Stimulated activated CD4-positive, alpha-beta T cell treated with anti-CD3 and anti-CD28 coated beads, Interleukin-1b, Interleukin-23, amount 100 ng/mL, for 48 hours (primary cell): ENCODE results near the gene C12orf42.

Experiments
- DNase-seq: peaks from one replicate; pipeline ENCODE4 v3.0.0-alpha.2; 2020

The C12orf42 gene

GRCh38 chr12:103423516-103423910 lies 72.3 kb downstream of the C12orf42 start:
- DNase-seq = no peak

DNA sequence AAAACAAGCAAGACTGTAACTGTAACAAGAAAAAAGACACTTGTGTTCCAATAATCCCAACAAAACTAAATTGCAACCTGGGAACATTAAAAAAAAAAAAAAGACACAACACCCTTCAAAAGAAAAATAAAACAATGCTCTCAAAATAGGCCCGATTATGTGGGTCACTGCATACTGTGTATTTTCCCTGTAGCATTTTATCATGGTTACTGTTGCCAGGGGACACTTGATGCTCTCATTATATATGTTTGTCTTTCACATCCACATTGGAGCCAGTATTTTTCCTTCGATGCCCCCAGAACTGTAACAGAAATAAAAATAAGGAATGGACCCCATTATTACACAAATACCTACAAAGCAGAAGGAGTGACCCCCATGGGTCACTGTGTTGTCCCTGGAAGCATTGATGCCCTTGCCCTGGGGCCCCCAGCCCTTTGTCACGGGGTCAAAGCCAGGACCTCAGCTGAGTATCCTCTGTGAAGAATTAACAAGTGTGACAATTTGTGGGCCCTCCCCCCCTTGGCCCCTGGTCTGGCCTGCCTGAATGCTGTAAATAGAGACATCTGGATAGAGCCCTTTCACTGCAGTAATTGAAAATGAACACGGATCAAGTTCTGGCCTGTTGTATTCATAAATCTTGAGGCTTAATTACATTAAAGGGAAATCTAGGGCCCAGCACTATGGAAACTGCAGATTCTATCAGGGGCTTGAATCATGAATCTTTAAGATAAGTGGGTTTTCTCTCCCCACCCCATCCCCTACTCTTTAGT lies 72.8 kb downstream of the C12orf42 start:
- DNase-seq = no peak

DNA sequence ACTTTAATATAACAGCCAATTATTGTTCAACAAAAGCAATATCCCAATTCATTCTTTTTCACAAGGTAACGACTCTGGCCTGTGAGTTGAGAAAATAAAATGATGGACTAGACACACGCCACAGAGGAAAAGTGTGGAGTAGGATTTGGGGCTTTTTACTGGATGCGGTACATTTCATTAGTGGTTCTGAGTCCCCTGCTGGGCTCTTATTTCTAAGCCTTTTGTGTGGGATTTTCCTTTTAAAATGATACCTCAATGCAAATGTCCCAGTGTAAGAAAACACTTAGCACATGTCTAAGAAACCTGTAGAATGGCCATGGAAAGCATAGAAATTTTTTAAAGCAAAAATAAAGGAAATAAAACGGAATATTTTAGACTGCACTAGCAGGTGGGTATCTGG lies 73.4 kb downstream of the C12orf42 start:
- DNase-seq = no peak

DNA sequence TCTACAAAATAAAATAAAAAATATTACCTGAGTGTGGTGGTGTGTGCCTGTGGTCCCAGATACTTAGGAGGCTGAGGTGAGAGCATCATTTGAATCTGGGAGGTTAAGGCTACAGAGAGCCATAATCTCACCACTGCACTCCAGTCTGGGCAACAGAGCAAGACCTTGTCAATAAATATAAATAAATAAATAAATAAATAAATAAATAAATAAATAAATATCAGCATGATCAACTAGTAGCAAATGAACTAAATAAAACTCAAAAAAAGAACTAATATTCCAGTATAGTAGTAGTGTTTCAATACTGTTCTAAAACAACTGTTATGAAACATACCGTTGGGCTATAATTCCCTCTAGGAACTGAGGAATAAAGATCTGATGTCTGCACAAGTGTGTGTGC lies 74.4 kb downstream of the C12orf42 start:
- no peak for DNase-seq

DNA sequence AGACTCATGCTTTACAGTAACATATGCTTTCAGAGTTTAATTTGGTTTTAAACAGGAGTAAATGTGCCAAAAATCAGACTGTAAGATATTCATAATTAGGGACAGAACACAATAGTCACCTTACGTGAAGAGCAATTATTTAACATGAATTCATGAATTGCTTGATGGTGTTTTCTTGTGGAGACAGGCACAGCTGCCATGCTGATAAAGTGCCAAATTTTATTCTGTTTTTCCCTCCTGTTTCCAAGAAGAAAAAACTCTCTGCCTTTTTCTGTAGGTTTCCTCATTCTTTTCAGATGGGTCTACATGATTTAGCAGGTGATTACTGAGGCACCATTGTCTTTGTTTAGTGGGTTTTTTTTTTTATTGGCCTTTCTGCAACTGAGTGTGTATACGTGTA lies 80.1 kb downstream of the C12orf42 start:
- no peak for DNase-seq

DNA sequence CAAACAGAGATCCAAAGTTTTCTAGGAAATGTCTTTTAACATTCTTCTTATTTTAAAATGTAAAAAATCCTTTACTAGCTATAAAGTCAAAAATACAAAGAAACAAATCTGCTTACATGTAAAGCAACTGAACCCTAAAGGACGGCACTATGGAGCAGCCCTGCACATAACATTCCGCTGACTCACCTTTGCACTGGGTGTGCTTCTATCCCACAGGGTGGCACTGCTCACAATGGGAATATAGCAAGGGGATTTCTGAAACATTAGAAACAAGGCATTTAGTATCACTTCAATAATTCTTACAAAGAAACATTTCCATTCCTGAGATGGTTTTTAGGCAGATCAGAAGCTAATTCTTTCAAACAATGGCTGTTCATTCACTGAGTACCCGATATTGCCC lies 94.3 kb downstream of the C12orf42 start:
- DNase-seq = no peak

- no peak for DNase-seq
Measured at GRCh38 chr12:103399986-103400385, 95.8 kb downstream of the C12orf42 start.

- DNase-seq = no peak
Measured at GRCh38 chr12:103397536-103397935, 98.2 kb downstream of the C12orf42 start.

DNA sequence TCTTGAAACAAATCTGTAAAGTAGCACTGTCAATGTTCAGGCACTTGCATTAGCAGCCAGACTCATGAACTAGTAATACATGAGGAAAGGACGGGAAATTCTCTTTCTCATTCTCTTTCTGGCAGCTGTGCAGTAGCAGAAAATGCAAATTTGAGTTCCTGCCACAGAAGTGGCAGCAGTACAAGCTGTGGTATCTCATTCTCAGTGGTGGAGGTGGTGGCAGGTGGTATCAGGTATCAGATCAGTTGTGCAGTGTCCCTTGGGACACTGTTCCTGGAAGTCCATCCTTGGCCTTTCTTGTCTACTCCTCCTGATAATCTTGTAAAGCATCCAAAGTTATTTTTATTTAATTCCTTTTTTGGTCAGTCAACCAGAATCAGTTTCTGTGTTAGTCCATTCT lies 103.0 kb downstream of the C12orf42 start:
- no peak for DNase-seq

- no peak for DNase-seq
Measured at GRCh38 chr12:103391103-103391502, 104.7 kb downstream of the C12orf42 start.

- DNase-seq = no peak
Measured at GRCh38 chr12:103387385-103387784, 108.4 kb downstream of the C12orf42 start.

DNA sequence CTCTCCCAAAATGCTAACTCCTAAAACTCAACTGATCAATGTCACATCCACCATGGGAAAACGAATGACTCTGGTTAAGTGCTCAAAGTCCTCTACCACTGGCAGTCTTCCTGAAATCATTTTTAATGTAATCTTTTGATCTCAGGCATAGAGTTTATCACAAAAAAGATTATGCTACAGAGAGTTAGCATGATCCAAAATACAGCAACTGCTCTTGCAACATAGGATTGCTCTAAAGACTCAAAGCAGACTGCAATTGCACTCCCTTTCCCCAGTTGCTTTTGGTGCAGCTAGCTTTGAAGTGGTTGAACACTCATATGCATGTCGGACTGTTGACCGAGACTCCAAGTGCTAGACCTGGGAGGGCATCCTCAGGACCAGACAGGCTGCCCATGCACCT lies 109.3 kb downstream of the C12orf42 start:
- DNase-seq = no peak

DNA sequence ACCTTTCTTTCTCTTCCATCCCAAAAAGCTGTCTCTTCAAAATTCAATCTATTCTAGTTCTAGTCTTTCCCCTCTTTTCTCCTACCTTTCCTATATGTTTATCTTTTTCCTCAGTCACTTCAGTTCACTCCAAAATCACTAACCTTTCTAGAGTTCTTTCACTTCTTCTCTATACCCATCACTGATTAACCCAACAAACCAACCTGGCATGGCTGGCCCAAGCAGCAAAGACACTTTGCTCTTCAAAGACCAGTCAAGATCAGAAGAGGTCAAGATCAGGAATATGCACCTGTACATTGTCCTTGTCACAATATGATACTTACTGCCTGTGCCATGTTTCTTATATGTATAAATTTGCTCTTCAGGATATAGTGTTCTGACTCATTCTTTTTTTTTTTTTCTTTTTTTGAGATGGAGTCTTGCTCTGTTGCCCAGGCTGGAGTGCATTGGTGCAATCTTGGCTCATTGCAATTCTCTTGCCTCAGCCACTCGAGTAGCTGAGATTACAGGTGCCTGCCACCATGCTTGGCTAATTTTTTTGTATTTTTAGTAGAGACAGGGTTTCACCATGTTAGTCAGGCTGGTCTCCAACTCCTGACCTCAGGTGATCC lies 112.9 kb downstream of the C12orf42 start:
- DNase-seq = no peak

- DNase-seq = no peak
Measured at GRCh38 chr12:103382119-103382518, 113.6 kb downstream of the C12orf42 start.

DNA sequence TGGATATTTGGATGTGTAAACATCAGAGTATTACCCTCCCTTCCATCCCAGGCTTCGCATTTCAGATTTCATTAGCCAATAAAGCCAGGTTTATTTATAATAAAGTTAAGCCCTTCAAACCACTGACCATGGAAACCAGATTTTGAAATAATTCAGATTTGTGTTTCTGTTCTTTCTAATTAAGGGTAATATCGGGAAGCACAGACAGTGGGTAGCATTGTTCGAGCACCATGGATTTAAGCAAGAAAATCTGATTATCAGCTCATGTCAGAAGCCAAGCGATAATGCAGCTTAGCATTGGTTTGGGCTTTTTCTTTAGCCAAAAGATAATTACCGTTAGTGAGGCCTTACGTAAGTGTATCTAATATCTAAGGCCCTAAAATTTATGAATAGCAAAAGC lies 116.1 kb downstream of the C12orf42 start:
- no peak for DNase-seq

GRCh38 chr12:103373088-103373523 lies 122.7 kb downstream of the C12orf42 start:
- no peak for DNase-seq

DNA sequence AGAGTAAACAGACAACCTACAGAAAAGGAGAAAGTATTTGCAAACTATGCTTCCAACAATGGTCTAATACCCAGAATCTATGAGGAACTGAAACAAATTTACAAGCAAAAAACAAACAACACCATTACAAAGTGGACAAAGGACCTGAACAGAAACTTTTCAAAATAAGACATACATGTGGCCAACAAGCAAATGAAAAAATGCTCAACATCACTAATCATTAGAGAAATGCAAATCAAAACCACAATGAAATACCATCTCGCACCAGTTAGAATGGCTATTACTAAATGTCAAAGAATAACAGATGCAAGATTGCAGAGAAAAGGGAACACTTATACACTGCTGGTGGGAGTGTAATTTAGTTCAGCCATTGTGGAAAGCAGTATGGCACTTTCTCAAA lies 125.8 kb downstream of the C12orf42 start:
- DNase-seq = no peak

DNA sequence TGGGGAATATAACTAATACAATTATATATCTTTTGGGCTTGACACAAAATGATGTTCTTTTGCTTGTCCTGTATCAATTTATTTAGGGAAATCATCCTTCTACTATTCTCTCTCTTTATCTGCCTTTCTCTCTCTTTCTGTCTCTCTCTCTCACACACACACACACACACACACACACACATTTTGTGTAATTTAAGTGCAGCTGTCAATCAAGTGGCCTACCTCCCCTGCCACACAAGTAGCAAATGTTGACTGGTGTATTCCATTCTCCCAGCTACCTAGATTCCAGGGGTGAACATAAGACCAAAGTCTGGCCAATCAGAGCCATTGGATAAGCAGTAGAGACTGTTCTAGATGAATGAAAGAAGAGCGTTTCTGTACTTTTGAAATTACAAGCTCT lies 127.6 kb downstream of the C12orf42 start:
- no peak for DNase-seq

DNA sequence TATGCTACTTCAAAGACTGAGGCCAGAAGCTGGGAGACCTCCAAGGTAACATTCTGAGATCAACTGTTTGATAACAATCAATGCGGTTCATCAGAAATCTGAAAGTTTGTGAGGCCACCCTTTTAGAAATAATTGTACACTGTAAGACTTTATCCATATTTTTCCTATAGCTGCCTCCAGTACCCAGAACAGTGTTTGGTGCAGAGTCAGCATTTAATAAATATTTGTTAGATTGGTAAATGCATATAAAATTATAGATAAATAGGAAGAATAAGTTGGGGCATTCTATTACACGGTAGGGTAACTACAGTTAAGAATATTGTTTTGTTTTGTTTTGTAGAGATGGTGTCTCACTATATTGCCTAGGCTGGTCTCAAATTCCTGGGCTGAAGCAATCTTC lies 141.4 kb downstream of the C12orf42 start:
- no peak for DNase-seq

DNA sequence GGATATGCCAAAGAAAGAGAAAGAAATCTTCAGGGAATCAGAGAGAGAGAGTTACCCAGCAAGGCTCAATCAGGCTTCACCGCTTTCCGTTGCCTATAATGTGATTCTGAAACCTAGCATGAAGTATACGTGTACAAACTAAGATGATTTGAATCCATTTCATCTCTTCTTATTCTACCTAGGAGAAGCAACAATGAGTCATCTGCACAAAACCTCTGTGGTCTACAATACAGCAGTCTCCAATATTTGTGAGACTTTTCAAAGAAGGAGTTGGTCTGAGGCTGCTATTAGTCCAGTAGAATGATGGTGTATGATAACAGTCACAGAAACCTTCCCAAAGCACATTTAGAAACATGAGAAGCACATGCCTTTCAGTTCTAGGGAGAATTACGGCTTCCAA lies 141.9 kb downstream of the C12orf42 start:
- no peak for DNase-seq

DNA sequence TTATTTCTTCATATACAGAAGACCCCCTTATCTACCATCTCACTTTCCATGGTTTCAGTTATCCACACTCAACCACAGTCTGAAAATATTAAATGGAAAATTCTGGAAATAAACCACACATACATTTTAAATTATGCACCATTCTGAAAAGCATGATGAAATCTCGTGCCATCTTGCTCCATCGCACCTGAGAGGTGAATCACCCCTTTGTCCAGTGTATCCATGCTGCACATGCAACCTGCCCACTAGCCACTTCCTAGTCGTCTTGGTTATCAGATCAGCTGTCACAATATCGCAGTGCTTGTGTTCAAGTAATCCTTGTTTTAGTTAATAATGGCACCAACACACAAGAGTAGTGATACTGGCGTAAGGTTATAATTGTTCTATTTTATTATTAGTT lies 145.7 kb downstream of the C12orf42 start:
- no peak for DNase-seq

GRCh38 chr12:103348935-103349334 lies 146.8 kb downstream of the C12orf42 start:
- DNase-seq = no peak

DNA sequence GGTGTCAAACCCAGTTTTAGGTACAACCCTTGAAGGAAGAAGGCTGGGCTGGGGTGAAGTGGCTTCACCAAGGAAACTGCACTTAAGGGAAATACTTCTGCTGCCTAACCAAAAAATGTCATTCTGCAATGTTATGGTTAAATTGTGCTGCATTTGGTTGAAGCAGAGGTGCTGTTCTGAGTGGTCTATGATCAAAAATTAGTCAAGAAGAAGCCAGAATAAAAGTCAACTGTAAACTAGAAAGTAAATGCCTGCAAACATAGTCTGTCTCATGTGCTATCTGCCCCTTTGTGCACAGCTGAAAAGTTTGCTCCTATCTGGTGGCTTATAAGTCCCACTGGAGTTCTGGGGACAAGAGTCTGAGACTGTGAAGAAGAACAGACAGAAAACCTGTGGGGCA lies 158.8 kb downstream of the C12orf42 start:
- DNase-seq = no peak

- DNase-seq = no peak
Measured at GRCh38 chr12:103334466-103334865, 161.3 kb downstream of the C12orf42 start.

GRCh38 chr12:103333676-103334075 lies 162.1 kb downstream of the C12orf42 start:
- DNase-seq = no peak
